GM19324 (cell line): Measurements from ENCODE around the gene SLC7A8.
"Not testable (repeated sequence)": the region's sequence is repeated elsewhere in the genome, so short reads cannot be mapped to it uniquely, and the experiment has no call there.

Experiments
- ATAC-seq: cut with Tn5 transposase; IDR thresholded peaks from one replicate; pipeline ENCODE4 v1.9.1; 2021; ENCODE audit warnings: mild to moderate bottlenecking, moderate library complexity; ENCODE audit not compliant: unreplicated experiment, low FRiP score

Gene SLC7A8

DNA sequence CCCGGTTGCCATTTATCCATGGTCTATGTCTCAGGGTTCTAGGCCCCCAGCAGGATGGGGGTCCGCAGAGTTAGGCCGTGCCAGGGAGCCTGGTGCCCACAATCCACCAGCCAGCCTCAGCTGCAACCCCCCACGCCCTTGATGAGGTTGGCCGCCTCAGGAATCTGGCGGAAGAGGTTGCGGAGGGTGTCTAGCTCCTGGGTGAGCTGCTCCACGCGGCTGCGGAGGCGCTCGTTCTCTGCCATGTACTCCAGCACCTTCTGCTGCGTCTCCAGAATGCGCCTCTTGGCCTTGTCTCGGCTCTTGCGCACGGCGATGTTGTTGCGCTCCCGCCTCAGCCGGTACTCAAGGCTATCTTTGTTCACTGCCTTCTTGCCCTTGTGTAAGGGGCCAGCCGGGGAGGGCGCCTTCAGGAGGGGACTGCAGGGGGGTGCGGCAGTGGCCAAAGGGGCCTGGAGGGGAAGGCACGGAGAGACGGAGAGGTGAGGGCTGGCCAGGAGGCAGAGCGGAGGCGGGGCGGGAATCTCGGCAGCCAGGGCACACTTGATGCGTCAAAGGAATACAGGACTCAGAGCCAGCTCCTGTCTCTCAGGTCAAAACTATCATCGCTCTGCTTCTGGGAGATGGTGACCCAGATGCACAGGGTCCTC is 66.0 kb downstream of the SLC7A8 start:
- no peak for ATAC-seq

DNA sequence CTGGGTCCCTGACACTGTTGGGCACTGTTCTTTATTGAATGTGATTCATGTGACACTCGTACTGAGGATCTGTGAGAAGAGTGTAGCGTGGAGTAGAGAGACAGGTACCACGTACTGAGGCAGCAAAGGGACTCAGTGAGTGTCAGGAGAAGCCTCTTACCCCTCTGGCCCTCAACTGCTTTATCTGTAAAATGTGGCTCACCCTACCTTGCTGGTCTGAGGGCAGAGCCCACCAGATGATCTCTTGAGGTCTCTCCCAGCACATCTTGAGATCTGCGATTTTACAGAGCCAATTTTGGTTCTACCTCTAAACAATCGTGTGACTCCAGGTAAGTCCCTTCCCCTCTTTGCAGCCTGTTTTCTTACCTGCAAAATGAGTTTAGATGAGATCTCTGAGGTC is 67.5 kb downstream of the SLC7A8 start:
- no peak for ATAC-seq

DNA sequence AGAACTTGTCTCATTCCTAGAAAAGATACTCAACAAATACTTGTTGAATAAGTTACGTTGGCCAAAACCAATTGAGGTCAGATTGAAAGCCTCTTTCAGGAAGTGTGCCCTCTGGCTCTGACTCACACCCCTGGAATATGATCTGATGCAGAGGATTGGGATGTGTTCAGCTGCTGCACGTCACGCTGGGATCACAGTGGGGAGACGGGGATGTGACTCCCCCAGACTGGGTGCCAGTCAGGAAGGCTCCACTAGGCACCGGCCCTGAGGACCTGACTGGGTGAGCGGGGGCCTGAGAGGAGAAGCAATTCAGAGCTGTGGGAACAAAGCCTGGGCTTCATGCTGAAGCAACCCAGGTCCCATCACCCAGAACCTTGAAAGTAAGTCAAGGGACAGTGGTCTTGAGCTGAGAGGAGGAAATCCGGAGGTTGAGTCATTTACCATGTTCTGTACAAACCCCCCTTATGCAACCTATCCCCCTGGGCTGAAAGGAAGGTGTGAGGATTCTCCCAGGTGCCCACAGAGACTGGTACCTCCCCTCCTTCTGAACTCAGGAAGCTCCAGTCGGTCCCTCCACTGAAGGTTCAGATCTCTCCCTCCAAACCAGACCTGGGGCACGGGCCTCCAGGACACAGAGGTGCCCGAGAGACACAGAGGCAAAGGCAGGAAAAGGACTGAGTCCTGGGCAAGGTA is 68.3 kb downstream of the SLC7A8 start:
- no peak for ATAC-seq

DNA sequence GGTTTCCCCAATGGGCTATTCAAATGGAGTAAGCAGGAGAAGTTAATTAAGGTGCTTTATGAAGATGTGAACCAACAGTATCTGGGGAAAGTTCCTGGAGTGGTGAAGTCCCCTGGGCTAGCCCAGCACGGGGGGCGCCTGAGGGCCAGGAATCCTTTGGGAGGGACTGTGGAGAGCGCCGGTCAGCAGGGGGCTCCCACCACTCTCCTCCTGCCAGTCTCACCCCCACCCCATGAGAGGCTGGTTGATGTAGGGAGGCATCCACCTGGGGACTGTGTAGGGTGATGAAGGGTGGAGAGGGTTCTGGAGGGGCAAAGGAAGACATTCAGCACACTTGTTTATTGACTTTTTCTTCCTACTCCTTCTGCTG is 68.8 kb downstream of the SLC7A8 start:
- ATAC-seq, result no peak

DNA sequence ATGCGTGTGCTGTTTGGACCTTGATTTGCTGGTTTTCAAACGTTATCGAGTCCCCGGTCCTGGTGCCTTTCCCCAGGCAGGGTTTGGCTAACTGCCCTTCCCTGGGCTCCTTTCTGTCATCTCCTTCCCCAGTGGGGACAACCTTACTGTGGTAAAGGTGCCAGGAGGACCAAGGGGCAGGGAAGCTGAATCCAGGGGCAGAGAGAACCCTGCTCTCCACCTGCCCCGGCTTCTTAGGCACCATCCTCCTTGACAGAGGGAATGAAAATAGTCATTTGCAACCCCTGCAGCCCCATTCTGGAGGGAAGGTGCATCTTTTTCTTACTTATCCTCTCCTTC is 69.4 kb downstream of the SLC7A8 start:
- no peak for ATAC-seq

DNA sequence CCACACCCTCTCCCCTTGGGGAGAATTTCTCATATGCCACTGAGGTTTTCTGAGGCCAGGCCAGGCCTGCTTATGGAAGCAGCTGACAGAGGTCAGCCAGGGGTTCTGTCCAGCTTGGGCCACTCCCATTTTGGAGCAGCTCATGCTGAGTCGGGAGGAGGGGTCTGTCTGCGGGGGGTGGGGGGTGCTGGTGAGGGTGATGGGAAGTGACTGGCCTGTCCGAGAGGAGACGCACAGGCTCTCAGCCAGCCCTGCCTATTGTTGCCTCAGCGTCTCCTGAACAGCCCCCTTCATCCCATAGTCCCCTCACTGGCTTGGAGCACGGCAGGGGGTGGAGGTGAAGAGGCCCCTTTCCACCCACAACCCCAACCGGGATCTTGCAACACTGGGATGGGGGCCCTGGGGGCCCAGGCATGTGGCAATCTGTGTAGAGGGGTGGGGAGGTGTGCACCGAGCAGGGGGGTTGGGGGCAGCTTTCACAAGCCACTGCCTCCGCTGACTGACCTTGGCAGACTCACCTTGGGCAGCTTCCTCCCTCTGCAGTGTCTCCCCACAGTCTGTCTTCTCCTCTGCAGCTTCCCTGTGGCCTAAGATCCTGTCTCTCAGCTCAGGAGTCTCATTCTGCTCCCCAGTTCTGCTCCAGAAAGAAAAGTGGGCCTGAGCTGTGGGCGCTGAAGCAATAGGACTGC is 69.9 kb downstream of the SLC7A8 start:
- ATAC-seq, result no peak

DNA sequence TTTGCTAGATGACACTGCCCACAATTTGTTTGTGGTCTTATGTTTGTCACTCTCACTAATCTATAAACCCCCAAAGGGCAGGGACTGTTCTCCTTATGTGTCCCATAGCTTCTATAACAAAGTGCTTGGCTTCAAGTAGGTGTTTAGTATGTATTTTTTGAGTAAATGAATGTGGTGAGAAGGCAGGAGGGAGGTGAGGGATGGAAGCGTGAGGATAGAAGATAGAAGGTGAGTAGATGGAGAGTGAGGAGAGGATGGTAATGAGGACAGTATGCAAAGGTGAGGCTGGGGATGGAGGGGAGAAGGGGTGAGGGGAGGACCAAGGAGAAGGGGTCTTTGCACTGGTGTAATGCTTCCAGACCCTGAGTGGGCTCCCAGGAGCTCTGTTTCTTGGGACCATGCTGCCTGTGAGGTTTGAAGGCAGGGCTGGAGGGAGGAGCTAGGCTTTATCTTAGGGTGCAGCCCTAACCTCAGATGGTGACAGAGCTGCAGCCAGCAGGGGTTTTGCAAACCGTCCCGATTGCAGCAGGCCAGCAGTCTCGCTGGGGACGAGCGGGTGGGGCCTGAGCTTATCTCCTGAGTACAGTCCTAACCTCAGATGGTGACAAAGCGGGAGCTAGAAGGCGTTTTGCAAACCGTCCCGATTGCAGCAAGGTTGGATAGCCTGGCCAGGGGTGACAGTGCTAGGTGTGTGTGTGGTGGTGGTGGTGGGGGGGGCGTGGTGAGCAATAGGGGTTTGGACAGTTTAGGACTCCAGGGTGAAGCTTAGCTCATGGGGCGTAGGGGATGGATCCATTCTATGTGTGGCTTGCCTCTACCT is 70.9 kb downstream of the SLC7A8 start:
- ATAC-seq, result no peak

DNA sequence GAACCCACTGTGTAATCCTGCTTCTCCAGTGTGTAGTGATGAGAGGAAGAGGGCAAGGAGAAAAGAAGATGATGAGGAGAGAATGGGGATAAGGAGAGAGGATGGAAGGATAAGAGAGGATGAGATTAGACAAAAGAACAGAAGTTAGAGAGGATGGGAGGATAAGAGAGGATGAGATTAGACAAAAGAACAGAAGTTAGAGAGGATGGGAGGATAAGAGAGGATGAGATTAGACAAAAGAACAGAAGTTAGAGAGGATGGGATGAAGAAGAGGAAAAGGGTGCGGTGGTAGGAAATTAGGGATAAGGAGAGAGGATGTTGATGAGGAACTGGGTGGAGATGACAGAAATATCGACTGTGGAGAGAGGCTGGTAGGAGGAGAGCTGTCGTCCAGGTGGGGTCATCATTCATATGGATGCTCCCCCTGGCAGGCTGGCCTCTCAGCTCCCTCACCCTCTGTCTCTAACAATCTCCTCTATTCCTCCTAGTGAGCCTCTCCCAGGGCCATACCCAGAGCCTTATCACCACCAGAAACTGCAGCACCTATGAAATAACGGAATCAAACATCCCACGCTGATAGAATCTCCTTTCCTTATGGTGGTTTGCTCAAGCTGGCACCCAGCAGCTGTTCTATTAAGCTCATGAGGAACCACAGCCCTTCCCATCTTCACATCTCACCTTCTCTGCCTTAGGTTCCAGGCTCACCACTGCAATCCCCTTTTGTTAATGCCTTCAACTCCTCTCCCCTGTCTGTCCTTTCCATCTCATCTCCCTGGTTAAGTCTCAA is 72.7 kb downstream of the SLC7A8 start:
- ATAC-seq, result no peak

DNA sequence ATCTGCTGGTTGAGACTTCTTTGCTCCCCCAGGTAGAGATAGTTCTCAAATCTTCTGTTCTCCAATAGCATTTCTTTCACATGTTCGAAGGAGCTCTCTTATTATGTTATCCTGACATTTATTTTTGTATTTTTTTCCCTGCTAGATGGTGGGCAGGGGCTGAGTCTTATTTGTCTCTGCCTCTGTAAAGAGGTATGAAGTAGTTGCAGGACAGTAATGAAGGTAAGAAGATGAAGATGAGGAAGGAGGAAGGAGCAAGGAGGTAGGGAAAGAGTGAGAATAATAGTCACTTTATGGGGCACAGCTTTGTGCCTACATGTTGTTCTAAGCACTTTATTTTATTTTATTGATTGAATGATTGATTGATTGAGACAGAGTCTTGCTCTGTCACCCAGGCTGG is 73.7 kb downstream of the SLC7A8 start:
- ATAC-seq, result no peak

DNA sequence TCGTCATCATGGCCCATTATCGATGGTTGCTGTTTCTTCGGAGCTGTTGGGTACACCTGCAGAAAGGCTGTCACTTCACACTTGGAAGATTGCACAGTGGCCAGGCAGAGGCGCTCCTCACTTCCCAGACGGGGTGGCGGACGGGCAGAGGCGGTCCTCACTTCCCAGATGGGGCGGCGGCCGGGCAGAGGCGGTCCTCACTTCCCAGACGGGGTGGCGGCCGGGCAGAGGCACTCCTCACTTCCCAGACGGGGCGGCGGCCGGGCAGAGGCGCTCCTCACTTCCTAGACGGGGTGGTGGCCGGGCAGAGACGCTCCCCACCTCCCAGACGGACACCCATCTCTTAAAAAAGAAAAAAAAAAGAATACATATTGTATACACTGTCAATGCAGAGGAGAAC is 75.3 kb downstream of the SLC7A8 start:
- not testable (repeated sequence) for ATAC-seq

DNA sequence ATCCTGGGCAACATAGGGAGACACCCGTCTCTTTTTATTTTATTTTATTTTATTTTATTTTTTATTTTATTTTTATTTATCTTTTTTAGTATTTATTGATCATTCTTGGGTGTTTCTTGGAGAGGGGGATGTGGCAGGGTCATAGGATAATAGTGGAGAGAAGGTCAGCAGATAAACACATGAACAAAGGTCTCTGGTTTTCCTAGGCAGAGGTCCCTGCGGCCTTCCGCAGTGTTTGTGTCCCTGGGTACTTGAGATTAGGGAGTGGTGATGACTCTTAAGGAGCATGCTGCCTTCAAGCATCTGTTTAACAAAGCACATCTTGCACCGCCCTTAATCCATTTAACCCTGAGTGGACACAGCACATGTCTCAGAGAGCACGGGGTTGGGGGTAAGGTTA is 75.8 kb downstream of the SLC7A8 start:
- ATAC-seq, result not testable (repeated sequence)

DNA sequence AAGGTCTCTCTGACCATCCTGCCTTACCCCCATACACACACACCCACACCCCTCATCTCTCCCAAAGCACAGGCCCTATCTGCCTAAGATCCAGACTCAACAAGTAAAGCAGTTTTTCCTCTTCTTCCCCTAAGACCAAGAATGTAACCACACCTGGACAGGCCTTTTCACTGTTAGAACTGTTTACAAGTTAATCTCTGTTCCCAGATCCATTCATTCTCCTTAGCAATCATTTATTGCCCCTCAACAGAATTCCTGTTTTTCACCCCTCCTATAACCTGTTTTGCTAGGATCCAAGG is 76.8 kb downstream of the SLC7A8 start:
- no peak for ATAC-seq

DNA sequence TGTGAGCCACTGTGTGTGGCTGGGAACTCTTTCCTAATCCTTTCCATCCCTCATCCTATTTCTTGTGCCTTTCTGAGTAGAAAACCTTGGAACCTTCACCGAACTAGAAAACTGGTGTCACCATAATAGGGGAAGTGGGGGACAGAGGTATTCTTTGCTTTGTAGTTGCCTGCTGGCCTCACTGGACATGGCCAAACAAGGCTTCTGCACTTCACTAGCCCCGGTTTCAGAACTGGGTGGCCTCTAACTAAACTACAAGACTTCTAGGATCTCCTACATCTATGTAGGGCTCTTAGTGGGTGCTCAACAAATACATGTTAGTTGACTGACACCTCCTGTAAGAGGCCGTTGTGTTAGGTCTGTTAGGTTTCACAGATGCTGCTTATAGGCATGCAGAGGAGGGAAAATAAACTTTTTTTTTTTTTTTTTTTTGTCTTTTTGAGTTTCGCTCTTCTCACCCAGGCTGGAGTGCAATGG is 78.1 kb downstream of the SLC7A8 start:
- ATAC-seq, result no peak

DNA sequence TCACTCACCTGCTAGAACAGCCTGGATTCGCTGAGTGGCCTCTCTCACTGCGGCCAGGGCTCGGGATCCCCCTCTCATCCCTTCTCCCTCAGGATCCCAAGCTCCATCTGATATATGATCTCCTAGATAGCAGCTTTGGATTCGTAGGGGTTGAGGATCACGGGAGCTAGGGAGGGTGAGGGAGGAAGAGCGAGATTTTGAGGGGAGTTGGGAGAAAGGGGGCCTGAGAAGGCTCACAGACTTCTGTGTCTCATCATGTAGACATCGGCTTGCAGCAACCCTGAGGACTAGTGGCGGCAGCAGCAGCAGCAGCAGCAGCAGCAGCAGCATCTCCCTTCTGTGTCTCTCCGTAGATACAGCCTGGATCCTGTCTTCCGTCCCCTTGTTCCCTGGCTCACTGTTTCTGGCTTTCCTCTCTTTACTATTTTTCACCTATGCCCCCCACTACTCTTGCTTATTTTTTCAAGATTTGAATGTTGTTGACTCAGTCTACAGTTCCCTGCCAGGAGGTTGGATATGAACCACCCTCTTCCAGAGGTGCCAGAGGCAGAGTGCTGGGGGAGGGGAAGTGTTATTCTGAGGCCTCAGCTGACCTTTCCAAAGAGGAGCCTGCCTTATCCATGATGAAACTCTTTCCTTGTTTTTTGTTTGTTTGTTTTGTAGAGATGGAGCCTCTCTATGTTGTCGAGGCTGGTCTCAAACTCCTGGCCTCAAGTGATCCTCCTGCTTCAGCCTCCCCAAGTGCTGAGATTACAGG is 78.7 kb downstream of the SLC7A8 start, which contains the start of gene CIROP:
Gene CIROP, minus strand, starts transcription at position 399 of the 757 bp plus-strand sequence. Its CDS starts 69 bp downstream, at position 330.
- no peak for ATAC-seq

DNA sequence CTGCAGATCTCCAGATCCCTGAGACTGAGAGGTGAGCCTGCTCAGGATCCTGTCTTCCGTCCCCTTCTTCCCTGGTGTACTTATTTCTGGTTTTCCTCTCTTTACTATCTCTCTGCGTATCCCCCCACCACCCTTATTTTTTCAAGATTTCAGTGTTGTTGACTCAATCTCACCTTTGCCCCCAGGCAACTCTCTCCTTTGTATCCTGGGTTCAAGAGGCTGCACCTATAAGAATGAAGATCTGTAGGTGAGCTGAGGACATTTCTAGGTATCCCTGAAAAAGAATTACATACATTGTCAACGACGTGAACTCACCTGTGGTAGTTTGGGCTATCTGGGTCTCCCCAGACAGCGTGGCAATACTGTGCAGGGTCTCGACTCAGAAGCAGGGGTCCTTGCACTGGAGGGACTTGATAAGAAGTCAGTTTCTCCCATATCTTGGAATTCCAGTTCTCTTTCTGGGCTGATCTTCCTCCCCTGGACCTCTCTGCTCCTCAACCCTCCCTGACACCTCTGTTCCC is 79.3 kb downstream of the SLC7A8 start:
- ATAC-seq, result no peak

DNA sequence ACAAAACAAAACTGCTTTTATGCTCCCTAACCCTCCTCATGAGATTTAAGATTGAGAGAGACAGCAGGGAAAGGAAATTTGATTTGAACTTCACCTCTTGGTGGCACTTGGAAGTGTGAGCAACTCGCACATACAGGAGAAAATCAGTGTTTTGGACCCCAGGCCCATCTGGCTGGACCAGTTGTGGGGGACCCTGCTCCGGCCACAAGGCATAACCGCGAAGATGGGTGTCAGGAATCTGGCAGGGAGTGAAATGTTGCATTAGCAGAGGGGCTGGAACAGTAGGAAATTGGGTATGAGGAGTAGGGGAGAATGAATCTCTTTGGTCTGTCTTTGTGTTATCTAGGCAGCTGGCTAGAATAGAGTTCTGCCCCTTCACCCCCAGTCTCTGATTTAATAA is 79.9 kb downstream of the SLC7A8 start:
- no peak for ATAC-seq

DNA sequence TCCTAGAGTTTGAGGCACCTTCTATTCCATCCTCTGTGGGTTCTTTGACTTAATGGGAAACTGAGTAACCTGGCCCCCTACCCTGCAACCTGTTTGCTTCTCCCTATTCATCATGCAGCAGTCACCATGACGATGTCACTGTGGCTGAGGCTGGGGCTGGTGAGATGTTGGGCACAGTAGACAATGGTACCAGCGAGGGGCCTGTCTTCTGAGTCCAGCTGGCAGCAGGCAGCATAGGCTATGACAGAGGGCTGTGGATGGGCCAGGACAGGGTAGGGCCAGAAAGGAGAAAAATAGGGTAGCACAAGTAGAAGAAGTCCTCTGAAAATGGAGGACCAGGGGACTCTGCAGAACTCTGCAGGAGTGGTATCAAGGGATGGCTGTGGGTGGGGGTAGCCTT is 80.7 kb downstream of the SLC7A8 start:
- ATAC-seq, result no peak

DNA sequence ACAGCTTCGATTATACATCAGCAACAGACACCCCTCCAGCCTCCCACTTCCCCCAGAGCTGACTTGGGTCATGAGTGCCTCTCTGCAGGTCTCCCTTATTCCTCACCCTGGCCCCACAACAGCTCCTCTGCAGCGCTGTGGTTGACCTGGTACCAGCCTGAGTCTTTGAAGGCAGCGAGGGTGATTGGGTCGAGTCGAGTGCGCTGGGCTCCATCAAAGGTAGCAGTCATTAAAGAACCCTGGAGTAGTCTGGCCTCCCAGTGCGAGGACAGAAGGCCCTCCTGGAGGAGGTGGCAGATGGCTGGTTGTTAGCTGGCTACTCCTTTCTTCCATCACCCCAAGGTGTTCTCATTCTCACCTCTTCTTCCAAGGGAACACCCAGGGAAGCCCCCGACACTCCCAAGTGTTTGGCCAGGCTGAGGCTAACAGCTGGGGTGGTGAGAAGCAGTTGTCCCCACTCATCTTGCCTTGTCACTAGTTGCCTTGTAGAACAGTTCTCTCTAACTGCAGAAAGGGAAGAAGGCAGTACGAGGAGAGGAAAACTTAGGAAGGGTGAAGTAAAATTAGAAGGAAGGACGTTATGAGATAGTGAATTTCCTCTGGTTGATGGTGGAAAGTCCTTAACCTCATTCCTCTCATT is 81.4 kb downstream of the SLC7A8 start:
- ATAC-seq, result no peak
